Measurements from ENCODE around the gene PCDHGA3. TPM values are rescaled to one million over a fixed set of nuclear protein-coding genes. Genes with fewer than 3 reads are reported as not detected.
"Not testable (repeated sequence)": the region's sequence is repeated elsewhere in the genome, so short reads cannot be mapped to it uniquely, and the experiment has no call there.

PCDHGA3 gene
- total RNA-seq, 1 experiment from 2014 or later = 0.14 TPM

GRCh38 chr5:141382469-141383294, 39.1 kb downstream of the PCDHGA3 start, which contains the start of gene PCDHGA7:
TSS of gene PCDHGA7 (plus strand) at chr5:141382742. CDS start at chr5:141382900, 158 bp downstream.
- DNase-seq (ENCODE audit: low read depth) = no peak

- no peak for DNase-seq (ENCODE audit: low read depth)
Measured at GRCh38 chr5:141383345-141383744, 39.7 kb downstream of the PCDHGA3 start.

- no peak for DNase-seq (ENCODE audit: low read depth)
Measured at GRCh38 chr5:141384471-141385267, 41.0 kb downstream of the PCDHGA3 start.

- DNase-seq (ENCODE audit: low read depth) = peak; percentile 66
Measured at GRCh38 chr5:141387557-141388311, 44.1 kb downstream of the PCDHGA3 start, which contains the start of gene PCDHGB4. TSS of gene PCDHGB4 (plus strand) at chr5:141387698. CDS start at chr5:141387885, 187 bp downstream.

DNA sequence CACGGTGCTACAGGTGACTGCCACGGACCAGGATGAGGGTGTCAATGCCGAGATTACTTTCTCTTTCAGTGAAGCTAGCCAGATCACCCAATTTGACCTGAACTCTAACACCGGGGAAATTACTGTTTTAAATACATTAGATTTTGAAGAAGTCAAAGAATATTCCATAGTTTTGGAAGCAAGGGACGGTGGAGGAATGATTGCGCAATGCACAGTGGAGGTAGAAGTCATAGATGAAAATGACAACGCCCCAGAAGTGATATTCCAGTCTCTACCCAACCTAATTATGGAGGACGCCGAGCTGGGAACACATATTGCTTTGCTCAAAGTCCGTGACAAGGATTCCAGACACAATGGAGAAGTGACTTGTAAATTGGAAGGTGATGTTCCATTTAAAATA, 45.0 kb downstream of the PCDHGA3 start:
- DNase-seq (ENCODE audit: low read depth) = no peak

DNA sequence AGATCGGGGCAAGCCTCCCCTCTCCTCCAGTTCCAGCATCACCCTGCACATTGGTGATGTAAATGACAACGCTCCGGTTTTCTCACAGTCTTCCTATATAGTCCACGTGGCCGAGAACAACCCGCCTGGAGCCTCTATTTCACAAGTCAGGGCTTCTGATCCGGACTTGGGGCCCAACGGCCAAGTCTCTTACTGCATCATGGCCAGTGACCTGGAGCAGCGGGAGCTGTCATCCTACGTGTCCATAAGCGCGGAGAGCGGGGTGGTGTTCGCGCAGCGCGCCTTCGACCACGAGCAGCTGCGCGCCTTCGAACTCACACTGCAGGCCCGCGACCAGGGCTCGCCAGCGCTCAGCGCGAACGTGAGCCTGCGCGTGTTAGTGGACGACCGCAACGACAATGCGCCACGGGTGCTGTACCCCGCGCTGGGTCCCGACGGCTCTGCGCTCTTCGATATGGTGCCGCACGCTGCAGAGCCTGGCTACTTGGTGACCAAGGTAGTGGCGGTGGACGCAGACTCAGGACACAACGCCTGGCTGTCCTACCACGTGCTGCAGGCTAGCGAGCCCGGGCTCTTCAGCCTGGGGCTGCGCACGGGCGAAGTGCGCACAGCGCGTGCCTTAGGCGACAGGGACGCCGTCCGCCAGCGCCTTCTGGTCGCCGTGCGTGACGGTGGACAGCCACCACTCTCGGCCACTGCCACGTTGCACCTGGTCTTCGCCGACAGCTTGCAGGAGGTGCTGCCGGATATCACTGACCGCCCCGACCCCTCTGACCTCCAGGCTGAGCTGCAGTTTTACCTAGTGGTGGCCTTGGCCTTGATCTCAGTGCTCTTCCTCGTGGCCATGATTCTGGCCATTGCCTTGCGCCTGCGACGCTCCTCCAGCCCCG, 45.8 kb downstream of the PCDHGA3 start:
- no peak for DNase-seq (ENCODE audit: low read depth)

DNA sequence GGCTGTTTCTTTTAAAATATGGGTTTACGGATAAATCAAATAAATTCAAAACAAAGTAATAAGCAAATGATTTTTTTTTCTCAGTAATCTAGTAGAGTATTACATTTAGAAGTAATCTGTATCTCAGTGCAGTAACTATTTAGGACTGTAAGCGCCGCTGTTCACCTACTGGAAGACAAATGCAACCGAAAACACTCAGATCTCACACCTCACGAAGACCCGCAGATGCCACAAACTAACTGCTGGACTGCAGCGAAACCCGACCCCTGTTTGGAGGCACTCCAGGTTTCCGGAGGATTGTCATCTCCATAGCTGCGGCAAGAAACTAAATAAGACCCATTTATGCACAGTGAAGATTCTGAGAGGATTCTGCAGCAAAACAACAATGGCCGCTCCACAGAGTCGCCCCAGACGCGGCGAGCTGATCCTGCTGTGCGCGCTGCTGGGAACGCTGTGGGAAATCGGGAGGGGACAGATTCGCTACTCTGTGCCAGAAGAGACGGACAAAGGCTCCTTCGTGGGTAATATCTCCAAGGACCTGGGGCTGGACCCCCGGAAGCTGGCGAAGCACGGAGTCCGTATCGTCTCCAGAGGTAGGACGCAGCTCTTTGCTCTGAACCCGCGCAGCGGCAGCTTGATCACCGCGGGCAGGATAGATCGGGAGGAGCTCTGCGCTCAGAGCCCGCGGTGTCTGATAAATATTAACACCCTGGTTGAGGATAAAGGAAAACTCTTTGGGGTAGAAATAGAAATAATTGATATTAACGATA, 49.0 kb downstream of the PCDHGA3 start, which contains the start of gene PCDHGA8:
Gene PCDHGA8 (plus strand): TSS at position 205 of the 770 bp plus-strand sequence. CDS start 181 bp downstream, at position 386.
- no peak for DNase-seq (ENCODE audit: low read depth)

DNA sequence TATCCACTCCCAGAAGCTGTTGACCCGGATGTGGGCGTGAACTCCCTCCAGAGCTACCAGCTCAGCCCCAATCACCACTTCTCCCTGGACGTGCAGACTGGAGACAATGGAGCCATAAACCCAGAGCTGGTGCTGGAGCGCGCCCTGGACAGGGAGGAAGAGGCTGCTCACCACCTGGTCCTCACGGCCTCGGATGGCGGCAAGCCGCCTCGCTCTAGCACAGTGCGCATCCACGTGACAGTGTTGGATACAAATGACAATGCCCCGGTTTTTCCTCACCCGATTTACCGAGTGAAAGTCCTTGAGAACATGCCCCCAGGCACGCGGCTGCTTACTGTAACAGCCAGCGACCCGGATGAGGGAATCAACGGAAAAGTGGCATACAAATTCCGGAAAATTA, 49.6 kb downstream of the PCDHGA3 start:
- DNase-seq (ENCODE audit: low read depth) = no peak

- DNase-seq (ENCODE audit: low read depth) = not testable (repeated sequence)
Measured at GRCh38 chr5:141394401-141395187, 51.0 kb downstream of the PCDHGA3 start.

Other genes starting within 250 kb of the PCDHGA3 start
- gene PCDHB2, start 249.2 kb upstream of the PCDHGA3 start, total RNA-seq (2014; rRNA removed; shearing (Covaris generic)) = 0.37 and 0.43 TPM in 2 replicates
- gene PCDHB3, start 243.4 kb upstream of the PCDHGA3 start, total RNA-seq (2014; rRNA removed; shearing (Covaris generic)) = 0.03 TPM in 1 of 2 replicates, not detected in the other
- not detected in 2 replicates for gene PCDHB4, start 222.0 kb upstream of the PCDHGA3 start, total RNA-seq (2014; rRNA removed; shearing (Covaris generic))
- 0.10 and 0.90 TPM in 2 replicates for gene PCDHB5, start 208.6 kb upstream of the PCDHGA3 start, total RNA-seq (2014; rRNA removed; shearing (Covaris generic))
- gene PCDHB6, start 193.8 kb upstream of the PCDHGA3 start, total RNA-seq (2014; rRNA removed; shearing (Covaris generic)) = 0.13 and 0.27 TPM in 2 replicates
- 0.05 TPM in 1 of 2 replicates, not detected in the other for gene PCDHB7, start 171.2 kb upstream of the PCDHGA3 start, total RNA-seq (2014; rRNA removed; shearing (Covaris generic))
- not detected in 2 replicates for gene PCDHB8, start 166.0 kb upstream of the PCDHGA3 start, total RNA-seq (2014; rRNA removed; shearing (Covaris generic))
- 0.03 TPM in 1 of 2 replicates, not detected in the other for gene PCDHB16, start 161.4 kb upstream of the PCDHGA3 start, total RNA-seq (2014; rRNA removed; shearing (Covaris generic))
- gene PCDHB9, start 156.7 kb upstream of the PCDHGA3 start, total RNA-seq (2014; rRNA removed; shearing (Covaris generic)) = 0.40 TPM in 1 of 2 replicates, not detected in the other
- 0.11 TPM in 1 of 2 replicates, not detected in the other for gene PCDHB10, start 151.5 kb upstream of the PCDHGA3 start, total RNA-seq (2014; rRNA removed; shearing (Covaris generic))
- gene PCDHB11, start 144.2 kb upstream of the PCDHGA3 start, total RNA-seq (2014; rRNA removed; shearing (Covaris generic)) = not detected in 2 replicates
- gene PCDHB12, start 135.1 kb upstream of the PCDHGA3 start, total RNA-seq (2014; rRNA removed; shearing (Covaris generic)) = not detected in 2 replicates
- 0.06 TPM in 1 of 2 replicates, not detected in the other for gene PCDHB13, start 129.9 kb upstream of the PCDHGA3 start, total RNA-seq (2014; rRNA removed; shearing (Covaris generic))
- gene PCDHB14, start 120.5 kb upstream of the PCDHGA3 start, total RNA-seq (2014; rRNA removed; shearing (Covaris generic)) = 0.03 and 0.08 TPM in 2 replicates
- 0.03 and 0.10 TPM in 2 replicates for gene PCDHB15, start 98.4 kb upstream of the PCDHGA3 start, total RNA-seq (2014; rRNA removed; shearing (Covaris generic))
- not detected in 2 replicates for gene SLC25A2, start 39.8 kb upstream of the PCDHGA3 start, total RNA-seq (2014; rRNA removed; shearing (Covaris generic))
- 42.6 and 48.1 TPM in 2 replicates for gene TAF7, start 23.0 kb upstream of the PCDHGA3 start, total RNA-seq (2014; rRNA removed; shearing (Covaris generic))
- 0.07 and 0.32 TPM in 2 replicates for gene PCDHGA1, start 13.3 kb upstream of the PCDHGA3 start, total RNA-seq (2014; rRNA removed; shearing (Covaris generic))
- gene PCDHGA2, start 5.1 kb upstream of the PCDHGA3 start, total RNA-seq (2014; rRNA removed; shearing (Covaris generic)) = 0.27 and 0.84 TPM in 2 replicates
- gene PCDHGB1, start 6.3 kb downstream of the PCDHGA3 start, total RNA-seq (2014; rRNA removed; shearing (Covaris generic)) = 0.53 and 1.4 TPM in 2 replicates
- 0.71 and 0.73 TPM in 2 replicates for gene PCDHGA4, start 11.2 kb downstream of the PCDHGA3 start, total RNA-seq (2014; rRNA removed; shearing (Covaris generic))
- 0.69 and 0.77 TPM in 2 replicates for gene PCDHGB2, start 16.2 kb downstream of the PCDHGA3 start, total RNA-seq (2014; rRNA removed; shearing (Covaris generic))
- gene PCDHGA5, start 20.3 kb downstream of the PCDHGA3 start, total RNA-seq (2014; rRNA removed; shearing (Covaris generic)) = 0.07 and 0.21 TPM in 2 replicates
- gene PCDHGB3, start 26.4 kb downstream of the PCDHGA3 start, total RNA-seq (2014; rRNA removed; shearing (Covaris generic)) = 0.80 and 1.5 TPM in 2 replicates
- 0.20 and 1.2 TPM in 2 replicates for gene PCDHGA6, start 30.1 kb downstream of the PCDHGA3 start, total RNA-seq (2014; rRNA removed; shearing (Covaris generic))
- gene PCDHGA7, start 38.9 kb downstream of the PCDHGA3 start, total RNA-seq (2014; rRNA removed; shearing (Covaris generic)) = 0.03 and 0.11 TPM in 2 replicates
- gene PCDHGB4, start 43.9 kb downstream of the PCDHGA3 start, total RNA-seq (2014; rRNA removed; shearing (Covaris generic)) = 9.9 and 10.2 TPM in 2 replicates
- 0.17 and 0.61 TPM in 2 replicates for gene PCDHGA8, start 48.8 kb downstream of the PCDHGA3 start, total RNA-seq (2014; rRNA removed; shearing (Covaris generic))
- 0.37 and 0.55 TPM in 2 replicates for gene PCDHGB5, start 54.1 kb downstream of the PCDHGA3 start, total RNA-seq (2014; rRNA removed; shearing (Covaris generic))
- 0.23 and 0.29 TPM in 2 replicates for gene PCDHGA9, start 58.9 kb downstream of the PCDHGA3 start, total RNA-seq (2014; rRNA removed; shearing (Covaris generic))
- gene PCDHGB6, start 64.2 kb downstream of the PCDHGA3 start, total RNA-seq (2014; rRNA removed; shearing (Covaris generic)) = 0.10 and 0.20 TPM in 2 replicates
- gene PCDHGA10, start 69.2 kb downstream of the PCDHGA3 start, total RNA-seq (2014; rRNA removed; shearing (Covaris generic)) = 0.80 and 0.90 TPM in 2 replicates
- 0.47 and 0.53 TPM in 2 replicates for gene PCDHGB7, start 73.8 kb downstream of the PCDHGA3 start, total RNA-seq (2014; rRNA removed; shearing (Covaris generic))
- 0.42 and 0.50 TPM in 2 replicates for gene PCDHGA11, start 77.2 kb downstream of the PCDHGA3 start, total RNA-seq (2014; rRNA removed; shearing (Covaris generic))
- gene PCDHGA12, start 86.7 kb downstream of the PCDHGA3 start, total RNA-seq (2014; rRNA removed; shearing (Covaris generic)) = 0.66 and 0.70 TPM in 2 replicates
- gene PCDHGC3, start 132.1 kb downstream of the PCDHGA3 start, total RNA-seq (2014; rRNA removed; shearing (Covaris generic)) = 36.5 and 44.6 TPM in 2 replicates
- 0.14 and 0.33 TPM in 2 replicates for gene PCDHGC4, start 141.2 kb downstream of the PCDHGA3 start, total RNA-seq (2014; rRNA removed; shearing (Covaris generic))
- 0.87 and 1.4 TPM in 2 replicates for gene PCDHGC5, start 145.3 kb downstream of the PCDHGA3 start, total RNA-seq (2014; rRNA removed; shearing (Covaris generic))

Measured in HT1080 (cell line).